Panc1 (cell line): Measurements from ENCODE around the gene MACROD2. TPM values are rescaled to one million over a fixed set of nuclear protein-coding genes. Genes with fewer than 3 reads are reported as not detected.

ENCODE experiments used
- ATAC-seq: fragments of 200-7000 bp; cut with Tn5 transposase; 2 replicates; pipeline ENCODE4 v1.9.1; 2020; ENCODE audit warnings: mild to moderate bottlenecking, moderate library complexity
- BruUV-seq: library from RNA; stranded (reverse); fragments of 400-500 nt; replicated peaks from 2 replicates; lab custom pipeline; 2021; lab: Mats Ljungman, UMichigan
- CTCF ChIA-PET: fragments of 300-600 bp; sonication (Branson Sonifier 250); formaldehyde crosslinking; loops from one replicate; lab custom pipeline; 2022; ENCODE audit warnings: antibody characterized with exemption; lab: Charles Lee
- POLR2A ChIA-PET: fragments of 300-600 bp; sonication (Branson Sonifier 250); formaldehyde crosslinking; loops from one replicate; lab custom pipeline; 2022; ENCODE audit warnings: antibody characterized with exemption; lab: Charles Lee
- DNase-seq: peaks from one replicate; pipeline ENCODE4 v3.0.0-alpha.2; 2010; ENCODE audit warnings: low read depth, low spot score
- H3K27ac ChIP-seq: 2 replicates; pipeline ENCODE4 v1.5.1; 2011; ENCODE audit warnings: mild to moderate bottlenecking, low read length, inconsistent platforms
- H3K27me3 ChIP-seq: fragments of 200-500 bp; sonication (Bioruptor generic); 2 replicates; pipeline ENCODE4 v1.6.0; 2014; ENCODE audit warnings: low read length, inconsistent platforms; ENCODE audit not compliant: control insufficient read depth, insufficient read depth
- H3K36me3 ChIP-seq: fragments of 200-500 bp; sonication (Bioruptor generic); 2 replicates; pipeline ENCODE4 v1.5.1; 2014; ENCODE audit warnings: inconsistent platforms, mild to moderate bottlenecking, low read length, moderate library complexity; ENCODE audit not compliant: control insufficient read depth, insufficient read depth
- H3K4me1 ChIP-seq: 2 replicates; pipeline ENCODE4 v1.5.1; 2011; ENCODE audit warnings: inconsistent platforms, mild to moderate bottlenecking, low read length, moderate library complexity; ENCODE audit not compliant: control insufficient read depth, insufficient read depth
- H3K4me3 ChIP-seq, 2 experiments: 2 replicates each; pipeline ENCODE4 v1.5.1; 2011 to 2012; ENCODE audit warnings: low read depth in 2 of 2, low read length in 2 of 2, mild to moderate bottlenecking in 2 of 2, inconsistent platforms in 1 of 2, moderate library complexity in 1 of 2
- H3K9me3 ChIP-seq: fragments of 200-500 bp; sonication (Bioruptor generic); 2 replicates; pipeline ENCODE4 v1.5.1; 2014; ENCODE audit warnings: low read depth, mild to moderate bottlenecking, inconsistent platforms, low read length, moderate library complexity; ENCODE audit not compliant: control insufficient read depth, insufficient read depth
- POLR2AphosphoS5 ChIP-seq: IDR thresholded peaks from 2 replicates; pipeline ENCODE4 v1.6.1; 2012; ENCODE audit warnings: mild to moderate bottlenecking, low read depth, low read length, moderate library complexity
- SIN3A ChIP-seq: IDR thresholded peaks from 2 replicates; pipeline ENCODE4 v1.6.1; 2012; ENCODE audit warnings: low read depth, mild to moderate bottlenecking, low read length, moderate library complexity, borderline replicate concordance; ENCODE audit not compliant: insufficient read depth
- TCF7L2 ChIP-seq: IDR thresholded peaks from 2 replicates; pipeline ENCODE4 v1.6.1; 2011; ENCODE audit warnings: mild to moderate bottlenecking, low read depth, low read length, inconsistent platforms
- in situ Hi-C: cut with HindIII; loops from 2 replicates; pipeline ENCODE4 v1.10.0; 2016; ENCODE audit warnings: low sequenced_read_pairs, low pct_unique_long_range_greater_than_20kb
- intact Hi-C: fragments of 100-400 bp; cut with micrococcal nuclease; formaldehyde crosslinking; loops from one replicate; pipeline ENCODE4 v1.10.0; 2022; ENCODE audit not compliant: unreplicated experiment
- total RNA-seq: library from RNA; stranded (reverse); gene quantifications from one replicate; pipeline ENCODE4 v1.2.1, GENCODE V29; 2021; ENCODE audit not compliant: unreplicated experiment
- TF ChIP-seq, protein P1 (sequence below): fragments of 450-650 bp; IDR thresholded peaks from 2 replicates; pipeline ENCODE4 v1.5.1; 2017; ENCODE audit warnings: mild to moderate bottlenecking
- TF ChIP-seq, protein P2 (sequence below), 2 experiments: IDR thresholded peaks; 2 replicates each; pipeline ENCODE4 v1.6.1; 2011 to 2012; ENCODE audit warnings: low read depth in 2 of 2, control low read depth in 1 of 2, low read length in 1 of 2, mild to moderate bottlenecking in 1 of 2, moderate library complexity in 1 of 2; ENCODE audit not compliant: insufficient read depth in 1 of 2

The MACROD2 gene
- total RNA-seq, 1 experiment from 2014 or later, result 1.2 TPM

DNA sequence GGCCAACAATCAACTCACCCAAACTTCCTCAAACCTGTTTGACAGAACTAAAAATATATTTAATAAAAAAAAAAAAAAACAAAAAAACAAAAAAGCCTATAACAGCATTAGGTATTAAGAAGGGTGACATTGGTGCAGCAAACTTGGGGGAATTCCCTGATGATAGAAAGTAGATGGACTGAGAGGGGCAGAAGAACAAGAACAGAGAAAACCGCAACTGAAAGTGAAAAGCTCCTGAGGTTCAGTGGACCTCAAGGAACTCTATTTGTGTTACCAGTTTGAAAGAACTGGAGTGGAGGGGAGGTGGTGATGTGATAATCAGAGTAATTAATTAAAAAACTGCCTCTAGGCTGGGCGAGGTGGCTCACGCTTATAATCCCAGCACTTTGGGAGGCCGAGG lies 53.8 kb downstream of the MACROD2 start:
- TF ChIP-seq, protein P1, sequence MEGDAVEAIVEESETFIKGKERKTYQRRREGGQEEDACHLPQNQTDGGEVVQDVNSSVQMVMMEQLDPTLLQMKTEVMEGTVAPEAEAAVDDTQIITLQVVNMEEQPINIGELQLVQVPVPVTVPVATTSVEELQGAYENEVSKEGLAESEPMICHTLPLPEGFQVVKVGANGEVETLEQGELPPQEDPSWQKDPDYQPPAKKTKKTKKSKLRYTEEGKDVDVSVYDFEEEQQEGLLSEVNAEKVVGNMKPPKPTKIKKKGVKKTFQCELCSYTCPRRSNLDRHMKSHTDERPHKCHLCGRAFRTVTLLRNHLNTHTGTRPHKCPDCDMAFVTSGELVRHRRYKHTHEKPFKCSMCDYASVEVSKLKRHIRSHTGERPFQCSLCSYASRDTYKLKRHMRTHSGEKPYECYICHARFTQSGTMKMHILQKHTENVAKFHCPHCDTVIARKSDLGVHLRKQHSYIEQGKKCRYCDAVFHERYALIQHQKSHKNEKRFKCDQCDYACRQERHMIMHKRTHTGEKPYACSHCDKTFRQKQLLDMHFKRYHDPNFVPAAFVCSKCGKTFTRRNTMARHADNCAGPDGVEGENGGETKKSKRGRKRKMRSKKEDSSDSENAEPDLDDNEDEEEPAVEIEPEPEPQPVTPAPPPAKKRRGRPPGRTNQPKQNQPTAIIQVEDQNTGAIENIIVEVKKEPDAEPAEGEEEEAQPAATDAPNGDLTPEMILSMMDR, result no peak
- TF ChIP-seq TCF7L2 (no peak), POLR2AphosphoS5 (no peak), SIN3A (no peak)
- TF ChIP-seq, protein P2, sequence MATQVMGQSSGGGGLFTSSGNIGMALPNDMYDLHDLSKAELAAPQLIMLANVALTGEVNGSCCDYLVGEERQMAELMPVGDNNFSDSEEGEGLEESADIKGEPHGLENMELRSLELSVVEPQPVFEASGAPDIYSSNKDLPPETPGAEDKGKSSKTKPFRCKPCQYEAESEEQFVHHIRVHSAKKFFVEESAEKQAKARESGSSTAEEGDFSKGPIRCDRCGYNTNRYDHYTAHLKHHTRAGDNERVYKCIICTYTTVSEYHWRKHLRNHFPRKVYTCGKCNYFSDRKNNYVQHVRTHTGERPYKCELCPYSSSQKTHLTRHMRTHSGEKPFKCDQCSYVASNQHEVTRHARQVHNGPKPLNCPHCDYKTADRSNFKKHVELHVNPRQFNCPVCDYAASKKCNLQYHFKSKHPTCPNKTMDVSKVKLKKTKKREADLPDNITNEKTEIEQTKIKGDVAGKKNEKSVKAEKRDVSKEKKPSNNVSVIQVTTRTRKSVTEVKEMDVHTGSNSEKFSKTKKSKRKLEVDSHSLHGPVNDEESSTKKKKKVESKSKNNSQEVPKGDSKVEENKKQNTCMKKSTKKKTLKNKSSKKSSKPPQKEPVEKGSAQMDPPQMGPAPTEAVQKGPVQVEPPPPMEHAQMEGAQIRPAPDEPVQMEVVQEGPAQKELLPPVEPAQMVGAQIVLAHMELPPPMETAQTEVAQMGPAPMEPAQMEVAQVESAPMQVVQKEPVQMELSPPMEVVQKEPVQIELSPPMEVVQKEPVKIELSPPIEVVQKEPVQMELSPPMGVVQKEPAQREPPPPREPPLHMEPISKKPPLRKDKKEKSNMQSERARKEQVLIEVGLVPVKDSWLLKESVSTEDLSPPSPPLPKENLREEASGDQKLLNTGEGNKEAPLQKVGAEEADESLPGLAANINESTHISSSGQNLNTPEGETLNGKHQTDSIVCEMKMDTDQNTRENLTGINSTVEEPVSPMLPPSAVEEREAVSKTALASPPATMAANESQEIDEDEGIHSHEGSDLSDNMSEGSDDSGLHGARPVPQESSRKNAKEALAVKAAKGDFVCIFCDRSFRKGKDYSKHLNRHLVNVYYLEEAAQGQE (IDR thresholded peaks at IDR 0.05; ENCODE audit: insufficient read depth in 1 of 2, low read depth in 2 of 2, low read length in 1 of 2), result no peak
- in situ Hi-C loops, result no loop called here
- Histone ChIP-seq H3K4me3 (no peak overlapping the region), H3K27ac (no peak overlapping the region), H3K4me1 (no peaks in the 10 kb centered on the region), H3K9me3 (no peaks in the 10 kb centered on the region), H3K36me3 (no peaks in the 10 kb centered on the region), H3K27me3 (peaks cover 3% of the 10 kb centered on the region; the same call in 1 of the 2 replicates)
- ATAC-seq (no peak), DNase-seq (no peak)
- ChIA-PET CTCF (interaction anchor here (0.7 kb wide), 1 partner anchor 218 kb away, joined by 6 read pairs; no protein-coding TSS in a partner anchor), POLR2A (interaction anchor here (0.7 kb wide), 1 partner anchor 25 kb away, joined by 7 read pairs; no protein-coding TSS in a partner anchor)
- intact Hi-C loops, result no loop called here
- BruUV-seq, result no TSS peak

DNA sequence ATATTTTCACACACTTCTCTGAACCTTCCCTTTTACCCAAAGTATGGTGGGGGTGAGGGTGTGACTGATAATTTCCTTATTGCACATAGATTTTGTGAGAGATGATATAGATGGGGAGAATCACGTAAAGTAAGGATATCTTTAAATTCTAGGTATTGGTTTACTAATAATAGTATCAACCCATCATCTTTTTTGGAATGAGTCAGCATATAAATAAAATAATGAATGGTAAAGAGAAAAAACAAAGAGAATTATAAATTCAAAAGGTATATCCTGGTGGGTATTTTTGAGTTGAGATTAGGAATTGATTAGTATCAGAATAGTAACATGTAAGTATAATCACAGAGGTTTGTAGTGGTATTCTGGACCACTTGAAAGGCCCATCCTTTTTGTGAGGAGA lies 56.1 kb downstream of the MACROD2 start:
- H3K36me3 ChIP-seq, result no peaks in the 10 kb centered on the region
- H3K4me1 ChIP-seq, result no peaks in the 10 kb centered on the region
- no peak overlapping the region for H3K4me3 ChIP-seq
- intact Hi-C loops, result no loop called here
- no peak for DNase-seq
- CTCF ChIA-PET, result no interaction called here
- no peak for ATAC-seq
- no peaks in the 10 kb centered on the region for H3K9me3 ChIP-seq
- in situ Hi-C loops, result no loop called here
- no peak overlapping the region for H3K27ac ChIP-seq
- no TSS peak for BruUV-seq
- POLR2A ChIA-PET, result no interaction called here
- TF ChIP-seq SIN3A (no peak), TCF7L2 (no peak), POLR2AphosphoS5 (no peak)
- TF ChIP-seq, protein P1, result no peak
- TF ChIP-seq, protein P2 (IDR thresholded peaks at IDR 0.05; ENCODE audit: insufficient read depth in 1 of 2, low read depth in 2 of 2, low read length in 1 of 2), result no peak
- H3K27me3 ChIP-seq, result peaks cover 3% of the 10 kb centered on the region; the same call in 1 of the 2 replicates
